Measurements from ENCODE around the gene LGALS9C.
"Not testable (repeated sequence)": the region's sequence is repeated elsewhere in the genome, so short reads cannot be mapped to it uniquely, and the experiment has no call there.

The LGALS9C gene

DNA sequence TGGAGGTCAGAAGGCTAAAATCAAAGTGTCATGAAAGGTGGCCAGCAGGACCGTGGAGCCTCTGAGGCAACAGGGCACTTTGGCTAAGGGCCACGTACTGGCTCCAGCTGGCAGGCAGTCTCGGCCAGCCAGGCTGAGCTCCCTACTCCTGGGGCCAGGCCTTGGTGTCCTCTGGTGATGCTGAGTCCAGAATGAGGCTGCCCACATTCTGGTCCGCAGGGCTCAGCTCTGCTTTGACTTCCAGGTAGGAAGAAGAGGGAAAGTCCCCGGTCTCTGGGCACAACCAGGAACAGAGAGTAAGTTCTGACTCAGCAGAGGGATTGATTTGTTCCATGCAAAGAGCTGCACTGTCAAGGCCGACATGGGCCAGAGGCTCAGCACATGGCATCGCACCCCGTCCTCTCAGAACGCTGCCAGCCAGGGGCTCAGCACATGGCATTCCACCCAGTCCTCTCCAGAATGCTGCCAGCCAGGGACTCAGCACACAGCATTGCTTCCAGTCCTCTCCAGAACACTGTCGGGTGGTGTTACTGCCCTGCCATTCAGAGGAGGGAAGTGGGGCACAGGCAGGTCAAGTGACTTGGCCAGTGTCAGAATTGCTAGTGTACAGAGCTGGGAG, 2.5 kb downstream of the LGALS9C start:
- DNase-seq = not testable (repeated sequence)

DNA sequence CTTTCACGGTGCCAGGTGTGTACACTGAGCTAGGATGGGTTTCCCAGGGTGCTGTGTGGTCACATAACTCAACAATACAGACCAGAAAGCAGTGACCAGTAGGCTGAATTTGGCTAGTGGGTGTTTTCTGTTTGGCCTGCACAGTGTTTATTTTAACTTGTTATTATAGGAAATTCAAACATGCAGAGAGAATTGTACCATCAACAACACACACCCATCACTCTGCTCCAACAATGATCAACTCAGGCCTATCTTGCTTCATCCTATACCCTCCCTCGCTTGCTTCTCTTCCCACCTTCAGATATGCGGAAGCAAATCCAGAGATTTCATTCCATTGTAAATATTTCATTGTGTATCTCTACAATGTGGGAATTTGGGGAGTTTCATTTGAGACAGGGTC, 5.2 kb downstream of the LGALS9C start:
- not testable (repeated sequence) for DNase-seq

DNA sequence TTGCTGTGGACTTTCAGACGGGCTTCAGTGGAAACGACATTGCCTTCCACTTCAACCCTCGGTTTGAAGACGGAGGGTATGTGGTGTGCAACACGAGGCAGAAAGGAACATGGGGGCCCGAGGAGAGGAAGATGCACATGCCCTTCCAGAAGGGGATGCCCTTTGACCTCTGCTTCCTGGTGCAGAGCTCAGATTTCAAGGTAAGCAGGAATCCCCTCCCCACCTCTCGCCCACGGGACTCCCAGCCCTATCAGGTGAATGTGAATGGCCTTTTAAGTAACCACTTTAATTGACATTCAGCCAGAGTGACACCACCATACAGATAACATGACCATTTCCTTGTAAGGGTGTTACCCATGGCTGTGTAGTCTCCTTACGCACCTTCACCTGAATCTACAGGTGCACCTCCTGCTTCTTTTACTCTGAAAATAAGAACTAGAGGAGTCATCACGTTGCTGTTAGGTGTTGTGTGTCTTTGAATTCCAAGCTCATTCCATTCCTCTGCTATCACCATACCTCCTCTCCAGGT, 9.4 kb downstream of the LGALS9C start:
- DNase-seq = not testable (repeated sequence)

GRCh38 chr17:18487633-18488032, 11.0 kb downstream of the LGALS9C start:
- DNase-seq = not testable (repeated sequence)

DNA sequence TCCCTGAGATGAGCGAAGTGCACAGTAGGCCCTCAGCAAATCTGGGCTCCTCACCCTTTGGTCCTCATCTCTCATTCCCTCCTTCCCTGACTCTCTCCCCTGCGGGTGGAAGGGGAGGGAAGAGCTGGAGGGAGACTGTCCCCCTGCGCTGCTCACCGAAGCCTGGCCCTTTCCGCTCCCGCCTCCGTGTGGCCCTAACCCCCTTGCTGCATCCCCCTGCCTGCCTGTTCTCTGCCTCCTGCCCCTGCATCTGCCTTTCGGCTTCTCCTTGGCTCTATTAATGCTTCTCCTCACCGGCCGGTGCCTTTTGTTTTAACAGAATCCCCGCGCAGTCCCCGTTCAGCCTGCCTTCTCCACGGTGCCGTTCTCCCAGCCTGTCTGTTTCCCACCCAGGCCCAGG, 12.0 kb downstream of the LGALS9C start:
- DNase-seq = not testable (repeated sequence)

DNA sequence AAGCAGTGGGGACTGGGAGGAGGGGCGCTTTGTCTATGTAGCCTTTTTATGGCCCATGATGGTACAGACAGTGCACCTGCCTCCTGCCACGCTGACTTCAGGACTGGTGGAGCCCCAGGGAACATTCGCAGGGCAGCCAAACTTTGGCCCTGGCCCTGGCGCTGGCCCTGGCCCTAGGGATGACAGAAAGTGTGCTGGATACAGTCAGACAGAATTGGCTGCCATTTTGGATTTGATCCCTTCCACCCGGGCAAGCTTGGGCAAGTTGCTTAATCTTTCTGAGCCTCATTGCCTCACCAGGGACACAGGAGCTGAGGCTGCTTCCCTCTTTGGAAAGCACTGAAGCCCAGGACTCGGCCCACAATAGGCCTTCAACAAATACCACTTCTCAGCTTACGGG, 13.4 kb downstream of the LGALS9C start:
- DNase-seq = not testable (repeated sequence)

DNA sequence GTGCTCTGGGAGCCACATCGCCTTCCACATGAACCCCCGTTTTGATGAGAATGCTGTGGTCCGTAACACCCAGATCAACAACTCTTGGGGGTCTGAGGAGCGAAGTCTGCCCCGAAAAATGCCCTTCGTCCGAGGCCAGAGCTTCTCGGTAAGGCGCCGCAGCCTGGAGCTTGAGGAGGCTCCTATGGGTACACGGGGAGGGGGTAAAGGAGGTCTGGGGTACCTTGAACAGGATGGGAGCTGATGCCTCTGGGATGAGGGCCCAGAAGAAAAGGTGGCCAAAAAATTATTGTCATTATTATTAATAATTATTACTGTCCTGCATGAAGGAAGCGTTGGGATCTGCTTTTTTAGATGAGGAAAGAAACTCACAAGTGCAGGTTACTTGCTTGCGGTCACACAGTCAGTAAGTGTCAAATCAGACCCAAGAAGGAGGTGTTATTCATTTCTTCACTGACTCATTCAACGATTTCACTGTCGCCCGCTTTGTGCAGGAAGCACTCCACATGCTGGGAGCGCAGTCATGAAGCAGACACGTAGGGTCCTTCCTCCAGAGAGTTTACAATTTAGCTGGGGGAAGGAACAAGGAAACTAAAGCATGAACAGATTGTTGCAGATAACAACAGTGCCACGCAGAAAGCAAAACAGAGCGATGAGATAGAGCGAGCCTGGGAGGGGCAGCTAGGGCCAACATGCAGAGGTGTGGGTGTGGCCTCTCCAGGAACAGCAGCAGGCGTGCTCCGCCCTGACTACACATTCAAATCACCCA, 16.3 kb downstream of the LGALS9C start:
- not testable (repeated sequence) for DNase-seq

- DNase-seq = not testable (repeated sequence)
Measured at GRCh38 chr17:18494250-18494768, 17.7 kb downstream of the LGALS9C start.

DNA sequence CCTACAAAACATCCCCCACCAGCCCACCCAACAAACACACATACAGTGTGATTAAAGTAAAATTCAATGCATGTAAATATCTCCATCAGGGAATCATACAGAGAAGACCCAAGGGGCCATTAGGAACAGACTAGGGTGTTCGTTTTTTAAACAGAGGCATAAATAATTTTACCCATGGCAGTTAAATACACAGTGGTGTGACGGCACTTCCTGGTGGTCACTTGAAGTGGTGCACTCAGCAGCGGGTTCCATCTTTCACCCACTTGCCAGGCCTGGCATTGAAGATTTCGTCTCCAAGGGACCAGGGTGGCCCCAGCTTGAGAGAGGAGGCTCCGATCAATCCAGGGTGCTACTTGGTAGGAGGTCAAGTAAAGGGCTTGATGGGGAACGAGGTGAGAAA, 20.5 kb downstream of the LGALS9C start:
- DNase-seq = not testable (repeated sequence)

- DNase-seq = not testable (repeated sequence)
Measured at GRCh38 chr17:18499100-18499499, 22.5 kb downstream of the LGALS9C start.

- not testable (repeated sequence) for DNase-seq
Measured at GRCh38 chr17:18499756-18500155, 23.2 kb downstream of the LGALS9C start.

DNA sequence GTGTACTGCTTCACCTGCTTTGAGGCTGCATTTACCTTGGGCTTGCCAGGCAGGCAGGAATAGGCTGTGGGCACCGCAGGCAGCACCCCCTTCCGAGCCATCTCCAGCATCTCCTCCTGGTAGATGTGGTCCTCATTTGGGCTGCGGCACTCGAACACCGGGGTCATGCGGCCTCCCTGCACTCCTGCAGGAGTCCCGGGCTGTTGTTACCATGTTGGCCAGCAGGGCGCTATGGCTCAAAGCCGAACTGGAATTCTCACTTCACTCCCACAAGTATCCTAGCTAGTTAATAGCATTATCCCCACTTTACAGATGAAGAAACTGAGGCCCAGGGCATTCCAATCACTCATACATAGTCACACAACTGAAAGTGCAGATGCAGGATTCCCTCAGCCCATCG, 23.7 kb downstream of the LGALS9C start:
- DNase-seq = not testable (repeated sequence)

GRCh38 chr17:18500816-18501215, 24.2 kb downstream of the LGALS9C start:
- DNase-seq = not testable (repeated sequence)

DNA sequence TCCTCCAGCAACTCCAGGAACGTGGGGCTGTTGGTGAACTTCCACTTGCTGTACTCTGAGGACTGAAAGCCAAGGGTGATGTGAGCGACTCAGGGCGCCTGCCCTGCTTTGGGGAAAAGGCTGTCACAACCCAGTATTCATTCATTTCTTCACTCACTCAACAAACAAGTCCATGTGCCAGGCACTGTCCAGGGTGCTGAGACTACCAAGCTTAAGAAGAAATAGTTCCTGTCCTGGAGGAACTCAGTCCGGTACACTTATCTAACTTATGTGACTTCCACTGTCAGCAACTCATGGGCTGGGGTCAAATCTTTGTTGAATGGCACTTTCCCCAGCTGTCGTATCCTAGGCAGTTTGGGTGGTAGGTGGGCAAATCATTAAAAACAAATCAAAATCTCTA, 26.6 kb downstream of the LGALS9C start:
- DNase-seq = not testable (repeated sequence)

DNA sequence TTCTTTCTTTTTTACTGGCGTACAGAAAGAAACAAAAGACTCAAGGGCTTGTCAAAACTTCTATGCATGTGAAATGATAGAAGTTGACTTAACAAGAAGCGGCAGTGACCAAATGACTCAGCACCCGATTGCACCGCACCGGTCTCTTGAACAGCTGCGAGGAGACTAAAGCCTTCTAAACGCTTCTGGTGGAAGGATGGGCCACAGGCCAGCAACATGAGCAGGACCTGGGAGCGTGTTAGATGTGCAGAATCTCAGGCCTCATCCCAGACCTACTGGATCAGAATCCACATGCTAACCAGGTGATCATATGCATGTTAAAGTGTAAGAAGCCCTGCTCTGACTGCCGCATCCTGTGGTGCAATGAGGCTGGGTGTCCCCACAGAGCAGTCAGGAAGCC, 31.1 kb downstream of the LGALS9C start:
- not testable (repeated sequence) for DNase-seq

- DNase-seq = not testable (repeated sequence)
Measured at GRCh38 chr17:18508667-18509066, 32.1 kb downstream of the LGALS9C start.

- not testable (repeated sequence) for DNase-seq
Measured at GRCh38 chr17:18521100-18521499, 44.5 kb downstream of the LGALS9C start.

GRCh38 chr17:18525015-18525414, 48.4 kb downstream of the LGALS9C start:
- not testable (repeated sequence) for DNase-seq

- not testable (repeated sequence) for DNase-seq
Measured at GRCh38 chr17:18526168-18526800, 49.7 kb downstream of the LGALS9C start.

DNA sequence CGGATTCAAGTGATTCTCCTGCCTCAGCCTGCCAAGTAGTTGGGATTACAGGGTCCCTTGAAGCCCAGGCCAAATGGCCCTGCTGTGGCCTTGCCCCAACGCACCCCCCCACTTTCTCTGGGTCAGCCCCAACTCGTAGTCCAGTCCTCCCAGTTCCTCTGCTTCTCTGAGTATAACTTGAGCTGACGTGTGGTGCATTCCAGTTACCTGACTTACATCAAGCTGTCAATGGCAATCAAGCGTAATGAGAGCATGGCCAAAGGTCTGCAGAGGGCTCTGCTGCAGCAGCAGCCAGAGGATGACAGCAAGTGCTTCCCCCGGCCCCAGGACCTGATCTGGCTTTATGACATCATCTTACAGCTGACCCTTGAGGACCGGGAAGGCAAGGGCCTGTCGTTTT, 50.8 kb downstream of the LGALS9C start:
- DNase-seq = not testable (repeated sequence)

GRCh38 chr17:18528435-18528834, 51.8 kb downstream of the LGALS9C start:
- DNase-seq = not testable (repeated sequence)

- not testable (repeated sequence) for DNase-seq
Measured at GRCh38 chr17:18528899-18529500, 52.4 kb downstream of the LGALS9C start.

- DNase-seq = not testable (repeated sequence)
Measured at GRCh38 chr17:18530405-18530804, 53.8 kb downstream of the LGALS9C start.
